Peyer's patch (tissue), 4 donors: ENCODE measurements around the gene PCDHA11. TPM values are rescaled to one million over a fixed set of nuclear protein-coding genes. Genes with fewer than 3 reads are reported as not detected.
"Not testable (repeated sequence)": the region's sequence is repeated elsewhere in the genome, so short reads cannot be mapped to it uniquely, and the experiment has no call there.

Experiments
- DNase-seq, 3 donors: peaks; one replicate each; pipeline ENCODE4 v3.0.0-alpha.2; 2017 to 2019
- H3K27ac ChIP-seq, 4 donors: fragments of 200-600 bp; sonication (generic); one replicate each; pipeline ENCODE4 v1.5.1; 2016 to 2019
- H3K27me3 ChIP-seq, 2 donors: fragments of 200-600 bp; sonication (generic); one replicate each; pipeline ENCODE4 v1.5.1; 2019
- H3K36me3 ChIP-seq, 3 donors: fragments of 200-600 bp; sonication (generic); one replicate each; pipeline ENCODE4 v1.5.1; 2016 to 2019
- H3K4me1 ChIP-seq, 4 donors: fragments of 200-600 bp; sonication (generic); one replicate each; pipeline ENCODE4 v1.5.1; 2016 to 2019
- H3K4me3 ChIP-seq, 4 donors: fragments of 200-600 bp; sonication (generic); 1 replicate in 3 of 4; 2 replicates in 1 of 4; pipeline ENCODE4 v1.5.1; 2016 to 2019; ENCODE audit warnings: mild to moderate bottlenecking in 1 of 4
- H3K9me3 ChIP-seq, 4 donors: fragments of 200-600 bp; sonication (generic); one replicate each; pipeline ENCODE4 v1.5.1; 2016 to 2019; ENCODE audit warnings: mild to moderate bottlenecking in 1 of 4
- POLR2A ChIP-seq, 2 donors: fragments of 450-650 bp; IDR thresholded peaks; one replicate each; pipeline ENCODE4 v1.5.1; 2017; ENCODE audit warnings: antibody characterized with exemption in 2 of 2, mild to moderate bottlenecking in 2 of 2, moderate library complexity in 2 of 2
- total RNA-seq, 4 donors: library from RNA; depleted of rRNA; stranded (reverse); fragments of >200 nt; gene quantifications; one replicate each; pipeline ENCODE4 v1.1.0, GENCODE V29; 2016
- TF ChIP-seq, protein P1 (sequence below), 6 experiments: fragments of 450-650 bp in 4 of 6; fragments of 200-600 bp in 2 of 6; sonication (generic) in 1 of 6; IDR thresholded peaks; one replicate each; pipeline ENCODE4 v1.5.1; 2017 to 2019; ENCODE audit warnings: antibody characterized with exemption in 6 of 6, mild to moderate bottlenecking in 3 of 6, moderate library complexity in 1 of 6

PCDHA11 gene
- total RNA-seq, 4 donors from 2014 or later = 0.27 to 5.8 (median 0.40) TPM

- H3K9me3 ChIP-seq = peaks cover 0 to 16% (median 3%) of the 10 kb centered on the region in 4 donors
- no peak for DNase-seq
Measured at GRCh38 chr5:140840978-140841962, 27.5 kb upstream of the PCDHA11 start, which contains the start of gene PCDHA8. Gene PCDHA8 (plus strand): TSS chr5:140841187. CDS start chr5:140841322, 135 bp downstream.

DNA sequence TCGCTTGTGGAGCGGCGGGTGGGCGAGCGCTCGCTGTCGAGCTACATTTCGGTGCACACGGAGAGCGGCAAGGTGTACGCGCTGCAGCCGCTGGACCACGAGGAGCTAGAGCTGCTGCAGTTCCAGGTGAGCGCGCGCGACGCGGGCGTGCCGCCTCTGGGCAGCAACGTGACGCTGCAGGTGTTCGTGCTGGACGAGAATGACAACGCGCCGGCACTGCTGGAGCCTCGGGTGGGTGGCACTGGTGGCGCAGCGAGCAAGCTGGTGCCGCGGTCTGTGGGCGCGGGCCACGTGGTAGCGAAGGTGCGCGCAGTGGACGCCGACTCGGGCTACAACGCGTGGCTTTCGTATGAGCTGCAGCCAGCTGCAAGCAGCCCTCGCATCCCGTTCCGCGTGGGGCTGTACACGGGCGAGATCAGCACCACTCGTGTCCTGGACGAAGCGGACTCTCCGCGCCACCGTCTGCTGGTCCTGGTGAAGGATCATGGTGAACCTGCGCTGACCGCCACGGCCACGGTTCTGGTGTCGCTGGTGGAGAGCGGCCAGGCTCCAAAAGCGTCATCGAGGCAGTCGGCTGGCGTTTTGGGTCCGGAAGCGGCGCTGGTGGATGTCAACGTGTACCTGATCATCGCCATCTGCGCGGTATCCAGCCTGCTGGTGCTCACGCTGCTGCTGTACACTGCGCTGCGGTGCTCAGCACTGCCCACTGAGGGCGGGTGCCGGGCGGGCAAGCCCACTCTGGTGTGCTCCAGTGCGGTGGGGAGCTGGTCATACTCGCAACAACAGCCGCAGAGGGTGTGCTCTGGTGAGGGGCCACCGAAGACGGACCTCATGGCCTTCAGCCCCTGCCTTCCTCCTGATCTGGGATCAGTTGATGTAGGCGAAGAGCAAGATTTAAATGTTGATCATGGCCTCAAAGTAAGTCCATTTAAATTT, 25.7 kb upstream of the PCDHA11 start:
- Histone ChIP-seq H3K27me3 (no peaks in the 10 kb centered on the region), H3K4me3 (no peak overlapping the region), H3K9me3 (peaks cover 0 to 13% (median 3%) of the 10 kb centered on the region in 4 donors), H3K4me1 (no peaks in the 10 kb centered on the region), H3K36me3 (no peaks in the 10 kb centered on the region), H3K27ac (no peak overlapping the region)
- TF ChIP-seq, protein P1, sequence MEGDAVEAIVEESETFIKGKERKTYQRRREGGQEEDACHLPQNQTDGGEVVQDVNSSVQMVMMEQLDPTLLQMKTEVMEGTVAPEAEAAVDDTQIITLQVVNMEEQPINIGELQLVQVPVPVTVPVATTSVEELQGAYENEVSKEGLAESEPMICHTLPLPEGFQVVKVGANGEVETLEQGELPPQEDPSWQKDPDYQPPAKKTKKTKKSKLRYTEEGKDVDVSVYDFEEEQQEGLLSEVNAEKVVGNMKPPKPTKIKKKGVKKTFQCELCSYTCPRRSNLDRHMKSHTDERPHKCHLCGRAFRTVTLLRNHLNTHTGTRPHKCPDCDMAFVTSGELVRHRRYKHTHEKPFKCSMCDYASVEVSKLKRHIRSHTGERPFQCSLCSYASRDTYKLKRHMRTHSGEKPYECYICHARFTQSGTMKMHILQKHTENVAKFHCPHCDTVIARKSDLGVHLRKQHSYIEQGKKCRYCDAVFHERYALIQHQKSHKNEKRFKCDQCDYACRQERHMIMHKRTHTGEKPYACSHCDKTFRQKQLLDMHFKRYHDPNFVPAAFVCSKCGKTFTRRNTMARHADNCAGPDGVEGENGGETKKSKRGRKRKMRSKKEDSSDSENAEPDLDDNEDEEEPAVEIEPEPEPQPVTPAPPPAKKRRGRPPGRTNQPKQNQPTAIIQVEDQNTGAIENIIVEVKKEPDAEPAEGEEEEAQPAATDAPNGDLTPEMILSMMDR (IDR thresholded peaks at IDR 0.05) = no peak
- no peak for TF ChIP-seq POLR2A (IDR thresholded peaks at IDR 0.05)
- DNase-seq = no peak

More at GRCh38 chr5:140840978-140841962, 27.5 kb upstream of the PCDHA11 start, which contains the start of gene PCDHA8:
- TF ChIP-seq POLR2A (IDR thresholded peaks at IDR 0.05) = no peak
- TF ChIP-seq, protein P1 (IDR thresholded peaks at IDR 0.05) = no peak
- no peaks in the 10 kb centered on the region for H3K27me3 ChIP-seq
- no peaks in the 10 kb centered on the region for H3K4me1 ChIP-seq
- no peak within 1 kb of the TSS for H3K4me3 ChIP-seq
- H3K27ac ChIP-seq = no peak within 1 kb of the TSS
- H3K36me3 ChIP-seq = no peaks in the 10 kb centered on the region

DNA sequence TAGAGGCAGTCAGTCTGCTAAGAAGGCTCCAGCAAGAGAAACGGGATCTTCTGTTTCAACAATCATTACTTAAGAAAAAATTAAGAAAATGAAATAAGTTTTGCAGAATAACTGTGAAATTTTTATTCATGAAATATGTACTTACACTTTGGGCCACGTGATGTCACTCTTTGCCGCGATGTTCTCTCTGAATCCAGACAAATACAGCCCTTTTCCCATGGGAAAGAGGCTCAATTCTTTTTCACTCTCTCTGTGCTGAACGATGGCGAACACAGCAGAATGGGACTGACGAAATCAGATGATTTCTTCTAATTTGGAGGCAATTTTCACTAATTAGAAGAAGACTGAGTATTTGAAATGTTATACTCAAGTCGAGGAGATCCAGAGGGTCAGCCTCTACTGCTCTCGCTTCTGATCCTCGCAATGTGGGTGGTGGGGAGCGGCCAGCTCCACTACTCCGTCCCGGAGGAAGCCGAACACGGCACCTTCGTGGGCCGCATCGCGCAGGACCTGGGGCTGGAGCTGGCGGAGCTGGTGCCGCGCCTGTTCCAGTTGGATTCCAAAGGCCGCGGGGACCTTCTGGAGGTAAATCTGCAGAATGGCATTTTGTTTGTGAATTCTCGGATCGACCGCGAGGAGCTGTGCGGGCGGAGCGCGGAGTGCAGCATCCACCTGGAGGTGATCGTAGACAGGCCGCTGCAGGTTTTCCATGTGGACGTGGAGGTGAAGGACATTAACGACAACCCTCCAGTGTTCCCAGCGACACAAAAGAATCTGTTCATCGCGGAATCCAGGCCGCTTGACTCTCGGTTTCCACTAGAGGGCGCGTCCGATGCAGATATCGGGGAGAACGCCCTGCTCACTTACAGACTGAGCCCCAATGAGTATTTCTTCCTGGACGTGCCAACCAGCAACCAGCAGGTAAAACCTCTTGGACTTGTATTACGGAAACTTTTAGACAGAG, 20.3 kb upstream of the PCDHA11 start, which contains the start of gene PCDHA9:
Gene PCDHA9, plus strand, starts transcription at position 244 of the 964 bp plus-strand sequence. Its CDS starts 114 bp downstream, at position 358.
- DNase-seq, H3K27ac ChIP-seq, H3K4me3 ChIP-seq, H3K36me3 ChIP-seq, H3K27me3 ChIP-seq, H3K4me1 ChIP-seq: not testable (repeated sequence)
- peaks cover 0 to 12% (median 4%) of the 10 kb centered on the region in 4 donors for H3K9me3 ChIP-seq

GRCh38 chr5:140849831-140850634, 18.7 kb upstream of the PCDHA11 start:
- H3K27me3 ChIP-seq, H3K27ac ChIP-seq, DNase-seq, H3K4me1 ChIP-seq, H3K36me3 ChIP-seq, H3K4me3 ChIP-seq: not testable (repeated sequence)
- H3K9me3 ChIP-seq = peaks cover 0 to 12% (median 4%) of the 10 kb centered on the region in 4 donors

- peak within 1 kb of the TSS in 2 of 4 donors; percentile 9 to 15 for H3K4me3 ChIP-seq
- DNase-seq = no peak
Measured at GRCh38 chr5:140855772-140856674, 12.7 kb upstream of the PCDHA11 start, which contains the start of gene PCDHA10. Gene PCDHA10 (plus strand): TSS chr5:140855897. CDS start chr5:140856049, 152 bp downstream.

More at GRCh38 chr5:140855772-140856674, 12.7 kb upstream of the PCDHA11 start, which contains the start of gene PCDHA10:
- TF ChIP-seq, protein P1 (IDR thresholded peaks at IDR 0.05) = peak in 1 of 6 experiments; percentile 14
- TF ChIP-seq POLR2A (IDR thresholded peaks at IDR 0.05) = no peak
- Histone ChIP-seq H3K36me3 (no peaks in the 10 kb centered on the region), H3K27ac (peak within 1 kb of the TSS in 1 of 4 donors; percentile 8), H3K4me1 (no peaks in the 10 kb centered on the region), H3K9me3 (peaks cover 0 to 26% (median 3%) of the 10 kb centered on the region in 4 donors), H3K27me3 (no peaks in the 10 kb centered on the region)
